Panc1 (cell line): Measurements from ENCODE around the gene PKP2.

Experiments
- TCF7L2 ChIP-seq: IDR thresholded peaks from 2 replicates; pipeline ENCODE4 v1.6.1; 2011; ENCODE audit warnings: mild to moderate bottlenecking, low read depth, low read length, inconsistent platforms
- TF ChIP-seq, protein P1 (sequence below): fragments of 450-650 bp; IDR thresholded peaks from 2 replicates; pipeline ENCODE4 v1.5.1; 2017; ENCODE audit warnings: mild to moderate bottlenecking

DNA sequence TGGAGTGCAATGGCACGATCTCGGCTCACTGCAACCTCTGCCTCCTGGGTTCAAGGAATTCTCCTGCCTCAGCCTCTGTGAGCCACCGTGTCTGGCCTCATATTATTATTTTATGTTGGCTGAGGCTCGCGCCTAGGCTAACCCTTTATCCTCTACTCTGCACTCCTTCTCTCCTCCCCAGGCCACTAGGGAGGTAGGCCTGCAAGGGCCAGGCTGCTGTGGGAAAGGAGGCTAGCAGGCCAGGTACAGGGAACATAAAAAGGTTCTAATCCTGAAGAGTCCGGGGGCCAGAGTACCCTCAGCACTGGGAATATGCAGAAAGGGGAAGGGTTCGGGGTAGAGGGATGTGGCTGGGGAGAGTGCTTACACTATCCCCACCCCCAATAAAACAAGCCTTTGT is 14.9 kb downstream of the PKP2 start:
- TF ChIP-seq, protein P1, sequence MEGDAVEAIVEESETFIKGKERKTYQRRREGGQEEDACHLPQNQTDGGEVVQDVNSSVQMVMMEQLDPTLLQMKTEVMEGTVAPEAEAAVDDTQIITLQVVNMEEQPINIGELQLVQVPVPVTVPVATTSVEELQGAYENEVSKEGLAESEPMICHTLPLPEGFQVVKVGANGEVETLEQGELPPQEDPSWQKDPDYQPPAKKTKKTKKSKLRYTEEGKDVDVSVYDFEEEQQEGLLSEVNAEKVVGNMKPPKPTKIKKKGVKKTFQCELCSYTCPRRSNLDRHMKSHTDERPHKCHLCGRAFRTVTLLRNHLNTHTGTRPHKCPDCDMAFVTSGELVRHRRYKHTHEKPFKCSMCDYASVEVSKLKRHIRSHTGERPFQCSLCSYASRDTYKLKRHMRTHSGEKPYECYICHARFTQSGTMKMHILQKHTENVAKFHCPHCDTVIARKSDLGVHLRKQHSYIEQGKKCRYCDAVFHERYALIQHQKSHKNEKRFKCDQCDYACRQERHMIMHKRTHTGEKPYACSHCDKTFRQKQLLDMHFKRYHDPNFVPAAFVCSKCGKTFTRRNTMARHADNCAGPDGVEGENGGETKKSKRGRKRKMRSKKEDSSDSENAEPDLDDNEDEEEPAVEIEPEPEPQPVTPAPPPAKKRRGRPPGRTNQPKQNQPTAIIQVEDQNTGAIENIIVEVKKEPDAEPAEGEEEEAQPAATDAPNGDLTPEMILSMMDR: no peak
- no peak for TF ChIP-seq TCF7L2
